HepG2 (cell line): ENCODE data around the gene OTOGL. TPM values are rescaled to one million over a fixed set of nuclear protein-coding genes. Genes with fewer than 3 reads are reported as not detected.

ENCODE experiments used
- ATAC-seq: fragments of 200-7000 bp; cut with Tn5 transposase; 3 replicates; pipeline ENCODE4 v1.9.1; 2020; ENCODE audit warnings: mild to moderate bottlenecking, moderate library complexity
- BruUV-seq: library from RNA; stranded (reverse); fragments of 400-500 nt; replicated peaks from 2 replicates; lab custom pipeline; 2021; lab: Mats Ljungman, UMichigan
- CTCF ChIA-PET: fragments of 300-600 bp; formaldehyde crosslinking; extraction: SDS; loops from one replicate; lab custom pipeline; 2021; ENCODE audit warnings: low total read pairs, inconsistent platforms, low intra/inter-chr PET ratio; lab: Yijun Ruan, JAX
- POLR2A ChIA-PET: fragments of 350-600 bp; sonication (Branson Sonifier 250); formaldehyde crosslinking; loops from one replicate; lab custom pipeline; 2020; ENCODE audit warnings: antibody characterized with exemption, inconsistent platforms; lab: Yijun Ruan, JAX
- DNase-seq: peaks from one replicate; pipeline ENCODE4 v3.0.0-alpha.2; 2015; ENCODE audit warnings: low spot score
- FAIRE-seq: peaks from 3 replicates; lab custom pipeline; 2011; peaks lifted over from hg19 to GRCh38; lab: Jason Lieb, UNC
- H2AFZ ChIP-seq: one replicate; pipeline ENCODE4 v1.6.1; 2011; ENCODE audit warnings: low read length, inconsistent platforms
- H3K27ac ChIP-seq: fragments of 300-600 bp; 3 replicates; pipeline ENCODE4 v1.8.0; 2011; ENCODE audit warnings: mixed run types, mild to moderate bottlenecking, mixed read lengths, low read length, inconsistent platforms; ENCODE audit not compliant: insufficient read depth; ENCODE audit errors: extremely low read length
- H3K27me3 ChIP-seq, 2 experiments: fragments of 200-600 bp in 1 of 2; 2 replicates in 1 of 2; 3 replicates in 1 of 2; pipeline versions ENCODE4 v1.6.0 to v1.8.0; 2011; ENCODE audit warnings: low read length in 2 of 2, mild to moderate bottlenecking in 2 of 2, moderate library complexity in 2 of 2, inconsistent platforms in 1 of 2; ENCODE audit not compliant: insufficient read depth in 2 of 2, control insufficient read depth in 1 of 2
- H3K36me3 ChIP-seq, 2 experiments: fragments of 200-600 bp in 1 of 2; replicated peaks in 1 of 2; 2 replicates in 1 of 2; 3 replicates in 1 of 2; pipeline versions ENCODE4 v1.5.1 to v1.8.0; 2011; ENCODE audit warnings: low read length in 2 of 2, inconsistent platforms in 1 of 2; ENCODE audit not compliant: insufficient read depth in 2 of 2, control insufficient read depth in 1 of 2
- H3K4me1 ChIP-seq: 2 replicates; pipeline ENCODE4 v1.5.1; 2012; ENCODE audit warnings: low read length, inconsistent platforms; ENCODE audit not compliant: insufficient read depth
- H3K4me2 ChIP-seq: 2 replicates; pipeline ENCODE4 v1.6.0; 2011; ENCODE audit warnings: low read depth, low read length, inconsistent platforms
- H3K4me3 ChIP-seq, 3 experiments: fragments of 200-600 bp in 1 of 3; sonication (generic), shearing (Covaris generic) in 1 of 3; replicated peaks in 1 of 3; 2 replicates each; pipeline ENCODE4 v1.5.1; 2011 to 2016; ENCODE audit warnings: low read length in 3 of 3, inconsistent platforms in 2 of 3, low read depth in 2 of 3, mild to moderate bottlenecking in 2 of 3, control low read depth in 1 of 3, mixed read lengths in 1 of 3; ENCODE audit not compliant: insufficient read depth in 1 of 3
- H3K79me2 ChIP-seq: one replicate; pipeline ENCODE4 v1.6.1; 2011; ENCODE audit warnings: low read length, inconsistent platforms; ENCODE audit not compliant: insufficient read depth
- H3K9ac ChIP-seq: 2 replicates; pipeline ENCODE4 v1.6.0; 2011; ENCODE audit warnings: mild to moderate bottlenecking, low read depth, low read length, inconsistent platforms; ENCODE audit not compliant: insufficient read depth
- H3K9me3 ChIP-seq: 2 replicates; pipeline ENCODE4 v1.5.1; 2012; ENCODE audit warnings: mild to moderate bottlenecking, low read length
- H4K20me1 ChIP-seq: 2 replicates; pipeline ENCODE4 v1.6.0; 2011; ENCODE audit warnings: inconsistent platforms, mild to moderate bottlenecking, low read length, moderate library complexity; ENCODE audit not compliant: insufficient read depth
- ASH2L ChIP-seq: fragments of 300-600, 200-600 bp; sonication (generic); IDR thresholded peaks from 2 replicates; pipeline ENCODE4 v1.7.0; 2017; ENCODE audit warnings: low read depth, mild to moderate bottlenecking, moderate library complexity, mixed read lengths, low read length; ENCODE audit not compliant: insufficient read length
- FOSL1 ChIP-seq: sonication (generic); formaldehyde crosslinking; IDR thresholded peaks from 2 replicates; pipeline ENCODE4 v1.9.0; 2021; ENCODE audit warnings: missing genetic modification reagents, borderline replicate concordance
- FOXA1 ChIP-seq, 2 experiments: fragments of 450-650 bp in 1 of 2; sonication (generic) in 1 of 2; formaldehyde crosslinking in 1 of 2; IDR thresholded peaks; 2 replicates each; pipeline versions ENCODE4 v1.4.0 to v1.6.1; 2016 to 2020; ENCODE audit warnings: missing genetic modification reagents in 1 of 2
- MED13 ChIP-seq: sonication (generic); formaldehyde crosslinking; IDR thresholded peaks from 2 replicates; pipeline ENCODE4 v1.5.0; 2020; ENCODE audit warnings: missing genetic modification reagents
- MTF2 ChIP-seq: sonication (generic); formaldehyde crosslinking; IDR thresholded peaks from 2 replicates; pipeline ENCODE4 v1.5.0; 2020; ENCODE audit warnings: missing genetic modification reagents, borderline replicate concordance
- PRDM4 ChIP-seq: sonication (generic); formaldehyde crosslinking; IDR thresholded peaks from 2 replicates; pipeline ENCODE4 v1.9.0; 2021; ENCODE audit warnings: missing genetic modification reagents, borderline replicate concordance
- SETDB1 ChIP-seq: sonication (generic); formaldehyde crosslinking; IDR thresholded peaks from 2 replicates; pipeline ENCODE4 v1.5.1; 2020; ENCODE audit warnings: missing genetic modification reagents, mild to moderate bottlenecking, borderline replicate concordance
- SP140L ChIP-seq: sonication (generic); formaldehyde crosslinking; IDR thresholded peaks from 2 replicates; pipeline ENCODE4 v1.4.0; 2020; ENCODE audit warnings: missing genetic modification reagents, borderline replicate concordance
- TSC22D2 ChIP-seq: sonication (generic); formaldehyde crosslinking; IDR thresholded peaks from 2 replicates; pipeline ENCODE4 v1.5.1; 2020; ENCODE audit warnings: missing genetic modification reagents, mild to moderate bottlenecking, borderline replicate concordance
- ZMYM4 ChIP-seq: sonication (generic); formaldehyde crosslinking; IDR thresholded peaks from 2 replicates; pipeline ENCODE4 v1.8.1; 2023; ENCODE audit warnings: mild to moderate bottlenecking, missing genetic modification reagents
- ZNF574 ChIP-seq: sonication (generic); formaldehyde crosslinking; IDR thresholded peaks from 2 replicates; pipeline ENCODE4 v1.4.0; 2020; ENCODE audit warnings: missing genetic modification reagents
- ZNF766 ChIP-seq: sonication (generic); formaldehyde crosslinking; IDR thresholded peaks from 2 replicates; pipeline ENCODE4 v1.5.0; 2020; ENCODE audit warnings: missing genetic modification reagents, borderline replicate concordance
- WGBS: methylation state at CpG from one replicate; pipeline ENCODE4 v1.1.6; 2017; ENCODE audit warnings: low lambda C conversion rate; 5-methylcytosine and 5-hydroxymethylcytosine counted together
- in situ Hi-C: cut with HindIII; loops from 2 replicates; pipeline ENCODE4 v1.10.0; 2017; ENCODE audit warnings: low pct_unique_long_range_greater_than_20kb; ENCODE audit not compliant: extremely low pct_ligation_motif_present
- intact Hi-C: fragments of 100-400 bp; cut with micrococcal nuclease; formaldehyde crosslinking; loops from one replicate; pipeline ENCODE4 v1.10.0; 2022; ENCODE audit not compliant: unreplicated experiment
- polyA plus RNA-seq, 8 experiments: library from polyadenylated mRNA; depleted of rRNA in 3 of 8; stranded (reverse) in 7 of 8; unstranded in 1 of 8; fragments of >200 nt; fragmentation: Illumina TruSeq in 4 of 8; extraction: Trizol in 4 of 8; gene quantifications; 2 replicates each; pipeline versions ENCODE4 v1.2.1 to v1.2.3, GENCODE V29; 2011 to 2016; ENCODE audit warnings: low read depth in 4 of 8, missing spikeins in 1 of 8, mixed read lengths in 1 of 8; ENCODE audit not compliant: insufficient read depth in 1 of 8
- total RNA-seq, 5 experiments: library from RNA; depleted of rRNA; stranded (reverse); fragments of >200 nt; fragmentation: Illumina TruSeq; extraction: Trizol; gene quantifications; 2 replicates each; pipeline ENCODE4 v1.2.3, GENCODE V29; 2016; ENCODE audit warnings: low read depth in 1 of 5
- TF ChIP-seq, protein P1 (sequence below): sonication (generic); formaldehyde crosslinking; IDR thresholded peaks from 2 replicates; pipeline ENCODE4 v1.5.0; 2020; ENCODE audit warnings: missing genetic modification reagents
- TF ChIP-seq, protein P2 (sequence below): sonication (generic); formaldehyde crosslinking; IDR thresholded peaks from 2 replicates; pipeline ENCODE4 v1.5.0; 2020; ENCODE audit warnings: mild to moderate bottlenecking, missing genetic modification reagents, moderate library complexity

The OTOGL gene
- total and polyA plus RNA-seq, 2 of the 13 experiments (the other 11 are each of a cell fraction or from before 2014, with no cell fraction given) = not detected

- H3K27ac ChIP-seq = no peak overlapping the region
- H3K4me3 ChIP-seq = no peak overlapping the region
- no TSS peak for BruUV-seq
- 2% methylated on average over 3 of the region's 3 CpGs for WGBS
- no peaks in the 10 kb centered on the region for H3K27me3 ChIP-seq
- intact Hi-C loops = no loop called here
- TF ChIP-seq, protein P1, sequence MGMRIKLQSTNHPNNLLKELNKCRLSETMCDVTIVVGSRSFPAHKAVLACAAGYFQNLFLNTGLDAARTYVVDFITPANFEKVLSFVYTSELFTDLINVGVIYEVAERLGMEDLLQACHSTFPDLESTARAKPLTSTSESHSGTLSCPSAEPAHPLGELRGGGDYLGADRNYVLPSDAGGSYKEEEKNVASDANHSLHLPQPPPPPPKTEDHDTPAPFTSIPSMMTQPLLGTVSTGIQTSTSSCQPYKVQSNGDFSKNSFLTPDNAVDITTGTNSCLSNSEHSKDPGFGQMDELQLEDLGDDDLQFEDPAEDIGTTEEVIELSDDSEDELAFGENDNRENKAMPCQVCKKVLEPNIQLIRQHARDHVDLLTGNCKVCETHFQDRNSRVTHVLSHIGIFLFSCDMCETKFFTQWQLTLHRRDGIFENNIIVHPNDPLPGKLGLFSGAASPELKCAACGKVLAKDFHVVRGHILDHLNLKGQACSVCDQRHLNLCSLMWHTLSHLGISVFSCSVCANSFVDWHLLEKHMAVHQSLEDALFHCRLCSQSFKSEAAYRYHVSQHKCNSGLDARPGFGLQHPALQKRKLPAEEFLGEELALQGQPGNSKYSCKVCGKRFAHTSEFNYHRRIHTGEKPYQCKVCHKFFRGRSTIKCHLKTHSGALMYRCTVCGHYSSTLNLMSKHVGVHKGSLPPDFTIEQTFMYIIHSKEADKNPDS (CRISPR knock-in tag) = no peak
- no peak for TF ChIP-seq ZNF766 (CRISPR knock-in tag)
- no peak for TF ChIP-seq PRDM4 (CRISPR knock-in tag)
- no peak for TF ChIP-seq SP140L (CRISPR knock-in tag)
- no peak for TF ChIP-seq ZMYM4
- TF ChIP-seq FOSL1 (CRISPR knock-in tag) = no peak
- TF ChIP-seq, protein P2, sequence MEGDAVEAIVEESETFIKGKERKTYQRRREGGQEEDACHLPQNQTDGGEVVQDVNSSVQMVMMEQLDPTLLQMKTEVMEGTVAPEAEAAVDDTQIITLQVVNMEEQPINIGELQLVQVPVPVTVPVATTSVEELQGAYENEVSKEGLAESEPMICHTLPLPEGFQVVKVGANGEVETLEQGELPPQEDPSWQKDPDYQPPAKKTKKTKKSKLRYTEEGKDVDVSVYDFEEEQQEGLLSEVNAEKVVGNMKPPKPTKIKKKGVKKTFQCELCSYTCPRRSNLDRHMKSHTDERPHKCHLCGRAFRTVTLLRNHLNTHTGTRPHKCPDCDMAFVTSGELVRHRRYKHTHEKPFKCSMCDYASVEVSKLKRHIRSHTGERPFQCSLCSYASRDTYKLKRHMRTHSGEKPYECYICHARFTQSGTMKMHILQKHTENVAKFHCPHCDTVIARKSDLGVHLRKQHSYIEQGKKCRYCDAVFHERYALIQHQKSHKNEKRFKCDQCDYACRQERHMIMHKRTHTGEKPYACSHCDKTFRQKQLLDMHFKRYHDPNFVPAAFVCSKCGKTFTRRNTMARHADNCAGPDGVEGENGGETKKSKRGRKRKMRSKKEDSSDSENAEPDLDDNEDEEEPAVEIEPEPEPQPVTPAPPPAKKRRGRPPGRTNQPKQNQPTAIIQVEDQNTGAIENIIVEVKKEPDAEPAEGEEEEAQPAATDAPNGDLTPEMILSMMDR (CRISPR knock-in tag) = no peak
- TF ChIP-seq MED13 = no peak
- TF ChIP-seq ASH2L = no peak
- no peak for TF ChIP-seq TSC22D2 (CRISPR knock-in tag)
- TF ChIP-seq ZNF574 = no peak
- no peak for TF ChIP-seq SETDB1 (CRISPR knock-in tag)
- TF ChIP-seq MTF2 (CRISPR knock-in tag) = no peak
- TF ChIP-seq FOXA1 (IDR thresholded peaks at IDR 0.05) = no peak
- TF ChIP-seq FOXA1 (CRISPR knock-in tag; IDR thresholded peaks at IDR 0.05) = no peak
- TF ChIP-seq, all 625 proteins: peak for 0
- POLR2A ChIA-PET = no interaction called here
- Histone ChIP-seq H3K9me3 (no peaks in the 10 kb centered on the region), H3K79me2 (no peaks in the 10 kb centered on the region), H4K20me1 (no peaks in the 10 kb centered on the region), H3K36me3 (no peaks in the 10 kb centered on the region), H3K9ac (no peak overlapping the region), H3K4me1 (no peaks in the 10 kb centered on the region), H3K4me2 (no peak overlapping the region), H2AFZ (no peak overlapping the region)
- FAIRE-seq (no peak), ATAC-seq (no peak), DNase-seq (no peak)
- in situ Hi-C loops = no loop called here
- CTCF ChIA-PET = no interaction called here
Measured at GRCh38 chr12:80299976-80300375, 200.6 kb downstream of the OTOGL start.
